Activated B cell treated with CpG ODN at 0.5 μM for 24 hours (primary cell): ENCODE measurements around the gene SRPK2. TPM values are rescaled to one million over a fixed set of nuclear protein-coding genes. Genes with fewer than 3 reads are reported as not detected.
A peak's percentile ranks its signal among the peaks of the same experiment; 100 is the strongest.

Experiments
- ATAC-seq: fragments of 200-7000 bp; cut with Tn5 transposase; one replicate; pipeline ENCODE4 v1.10.0; 2021; ENCODE audit warnings: low read depth, mild to moderate bottlenecking, moderate library complexity
- CTCF ChIA-PET: fragments of 350-600 bp; sonication (Branson Sonifier 250); formaldehyde crosslinking; loops from one replicate; lab custom pipeline; 2021; ENCODE audit warnings: antibody characterized with exemption; lab: Charles Lee
- POLR2A ChIA-PET: fragments of 350-600 bp; sonication (Branson Sonifier 250); formaldehyde crosslinking; loops from one replicate; lab custom pipeline; 2021; ENCODE audit warnings: antibody characterized with exemption; lab: Charles Lee
- DNase-seq: peaks from one replicate; pipeline ENCODE4 v3.0.0; 2022
- H3K27ac Mint-ChIP-seq: one replicate; pipeline ENCODE4 v1.8.0; 2020; ENCODE audit warnings: mixed read lengths
- H3K27me3 Mint-ChIP-seq: one replicate; pipeline ENCODE4 v1.8.0; 2021; ENCODE audit warnings: mixed read lengths
- H3K36me3 Mint-ChIP-seq: one replicate; pipeline ENCODE4 v1.8.0; 2021; ENCODE audit warnings: low read depth, mixed read lengths
- H3K4me1 Mint-ChIP-seq: one replicate; pipeline ENCODE4 v1.8.0; 2021; ENCODE audit warnings: mixed read lengths
- H3K4me3 Mint-ChIP-seq: one replicate; pipeline ENCODE4 v1.8.0; 2020; ENCODE audit warnings: mild to moderate bottlenecking, mixed read lengths
- H3K9me3 Mint-ChIP-seq: one replicate; pipeline ENCODE4 v1.8.0; 2020; ENCODE audit warnings: mixed read lengths
- intact Hi-C: fragments of 100-400 bp; cut with micrococcal nuclease; formaldehyde crosslinking; loops from one replicate; pipeline ENCODE4 v1.15.1; 2024
- total RNA-seq: library from RNA; stranded (reverse); gene quantifications from 2 replicates; pipeline ENCODE4 v1.2.3, GENCODE V29; 2022
- TF ChIP-seq, protein P1 (sequence below): fragments of 200-600 bp; IDR thresholded peaks from one replicate; pipeline ENCODE4 v1.8.0; 2022; ENCODE audit warnings: antibody characterized with exemption, mild to moderate bottlenecking

The SRPK2 gene
- total RNA-seq, 1 donor from 2014 or later, result 59.2 TPM

DNA sequence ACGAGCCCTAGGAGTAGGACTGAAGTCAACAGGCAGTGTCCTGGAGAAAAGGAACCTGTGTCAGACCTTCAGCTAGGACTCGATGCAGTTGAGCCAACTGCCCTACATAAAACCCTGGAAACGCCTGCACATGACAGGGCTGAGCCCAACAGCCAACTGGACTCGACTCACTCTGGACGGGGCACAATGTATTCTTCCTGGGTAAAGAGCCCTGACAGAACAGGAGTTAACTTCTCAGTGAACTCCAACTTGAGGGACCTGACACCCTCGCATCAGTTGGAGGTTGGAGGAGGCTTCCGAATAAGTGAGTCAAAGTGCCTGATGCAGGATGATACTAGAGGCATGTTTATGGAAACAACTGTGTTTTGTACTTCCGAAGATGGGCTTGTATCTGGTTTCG, 281.3 kb downstream of the SRPK2 start:
- no peak overlapping the region for H3K4me3 Mint-ChIP-seq
- intact Hi-C loops, result no loop called here
- ChIA-PET POLR2A (no interaction called here), CTCF (no interaction called here)
- H3K36me3 Mint-ChIP-seq, result peaks cover 89% of the 10 kb centered on the region
- peaks cover 6% of the 10 kb centered on the region for H3K4me1 Mint-ChIP-seq
- no peak for DNase-seq
- H3K9me3 Mint-ChIP-seq, result no peaks in the 10 kb centered on the region
- H3K27me3 Mint-ChIP-seq, result no peaks in the 10 kb centered on the region
- no peak for ATAC-seq
- H3K27ac Mint-ChIP-seq, result no peak overlapping the region
- TF ChIP-seq, protein P1, sequence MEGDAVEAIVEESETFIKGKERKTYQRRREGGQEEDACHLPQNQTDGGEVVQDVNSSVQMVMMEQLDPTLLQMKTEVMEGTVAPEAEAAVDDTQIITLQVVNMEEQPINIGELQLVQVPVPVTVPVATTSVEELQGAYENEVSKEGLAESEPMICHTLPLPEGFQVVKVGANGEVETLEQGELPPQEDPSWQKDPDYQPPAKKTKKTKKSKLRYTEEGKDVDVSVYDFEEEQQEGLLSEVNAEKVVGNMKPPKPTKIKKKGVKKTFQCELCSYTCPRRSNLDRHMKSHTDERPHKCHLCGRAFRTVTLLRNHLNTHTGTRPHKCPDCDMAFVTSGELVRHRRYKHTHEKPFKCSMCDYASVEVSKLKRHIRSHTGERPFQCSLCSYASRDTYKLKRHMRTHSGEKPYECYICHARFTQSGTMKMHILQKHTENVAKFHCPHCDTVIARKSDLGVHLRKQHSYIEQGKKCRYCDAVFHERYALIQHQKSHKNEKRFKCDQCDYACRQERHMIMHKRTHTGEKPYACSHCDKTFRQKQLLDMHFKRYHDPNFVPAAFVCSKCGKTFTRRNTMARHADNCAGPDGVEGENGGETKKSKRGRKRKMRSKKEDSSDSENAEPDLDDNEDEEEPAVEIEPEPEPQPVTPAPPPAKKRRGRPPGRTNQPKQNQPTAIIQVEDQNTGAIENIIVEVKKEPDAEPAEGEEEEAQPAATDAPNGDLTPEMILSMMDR, result no peak

- ATAC-seq, result no peak
- intact Hi-C loops, result no loop called here
- CTCF ChIA-PET, result no interaction called here
Observed at GRCh38 chr7:105106473-105106872, 282.2 kb downstream of the SRPK2 start.

GRCh38 chr7:105105579-105105978, 283.1 kb downstream of the SRPK2 start:
- TF ChIP-seq, protein P1, result no peak
- intact Hi-C loops, result no loop called here
- H3K9me3 Mint-ChIP-seq, result no peaks in the 10 kb centered on the region
- POLR2A ChIA-PET, result no interaction called here
- no peak for DNase-seq
- no peak for ATAC-seq
- H3K36me3 Mint-ChIP-seq, result peaks cover 81% of the 10 kb centered on the region
- peaks cover 14% of the 10 kb centered on the region for H3K4me1 Mint-ChIP-seq
- CTCF ChIA-PET, result interaction anchor here (0.9 kb wide), 1 partner anchor 324 kb away, joined by 4 read pairs; no protein-coding TSS in a partner anchor
- H3K27me3 Mint-ChIP-seq, result no peaks in the 10 kb centered on the region
- H3K4me3 Mint-ChIP-seq, result no peak overlapping the region
- peak overlapping the region; percentile 24 for H3K27ac Mint-ChIP-seq

More at GRCh38 chr7:105106473-105106872, 282.2 kb downstream of the SRPK2 start:
- no peak overlapping the region for H3K27ac Mint-ChIP-seq
- DNase-seq, result no peak
- no peaks in the 10 kb centered on the region for H3K9me3 Mint-ChIP-seq
- no peak overlapping the region for H3K4me3 Mint-ChIP-seq
- no peaks in the 10 kb centered on the region for H3K27me3 Mint-ChIP-seq
- peaks cover 7% of the 10 kb centered on the region for H3K4me1 Mint-ChIP-seq
- POLR2A ChIA-PET, result no interaction called here
- TF ChIP-seq, protein P1, result no peak
- peaks cover 82% of the 10 kb centered on the region for H3K36me3 Mint-ChIP-seq

- Mint-ChIP-seq H3K36me3 (peaks cover 78% of the 10 kb centered on the region), H3K4me3 (no peak overlapping the region), H3K4me1 (peaks cover 26% of the 10 kb centered on the region), H3K27me3 (no peaks in the 10 kb centered on the region), H3K27ac (peak overlapping the region; percentile 65), H3K9me3 (no peaks in the 10 kb centered on the region)
- intact Hi-C loops, result loop anchor here (5.0 kb wide), 1 partner anchor 35 kb away; no protein-coding TSS in a partner anchor
- POLR2A ChIA-PET, result no interaction called here
- CTCF ChIA-PET, result no interaction called here
- DNase-seq, result no peak
- TF ChIP-seq, protein P1, result no peak
- no peak for ATAC-seq
Observed at GRCh38 chr7:105102557-105103352, 286.0 kb downstream of the SRPK2 start.

- Mint-ChIP-seq H3K36me3 (peaks cover 77% of the 10 kb centered on the region), H3K4me3 (no peak overlapping the region), H3K9me3 (no peaks in the 10 kb centered on the region), H3K27me3 (no peaks in the 10 kb centered on the region), H3K4me1 (peaks cover 28% of the 10 kb centered on the region), H3K27ac (no peak overlapping the region)
- DNase-seq, result no peak
- POLR2A ChIA-PET, result no interaction called here
- CTCF ChIA-PET, result no interaction called here
- TF ChIP-seq, protein P1, result no peak
- ATAC-seq, result no peak
- intact Hi-C loops, result loop anchor here (5.0 kb wide), 1 partner anchor 35 kb away; no protein-coding TSS in a partner anchor
Observed at GRCh38 chr7:105101864-105102263, 286.9 kb downstream of the SRPK2 start.
